ENCODE results near the gene CD44.

GRCh38 chr11:35210876-35211546 lies 72.0 kb downstream of the CD44 start:
- TF ChIP-seq TAF1 (IDR thresholded peaks at IDR 0.05; ENCODE audit: low read depth) (no peak), EGR1 (IDR thresholded peaks at IDR 0.05) (no peak), RAD21 (IDR thresholded peaks at IDR 0.05; ENCODE audit: low read depth) (no peak), YY1 (IDR thresholded peaks at IDR 0.05; ENCODE audit: low read depth) (no peak), REST (IDR thresholded peaks at IDR 0.05; ENCODE audit: low read depth) (no peak), EP300 (IDR thresholded peaks at IDR 0.05; ENCODE audit: borderline replicate concordance) (no peak)

Measured in Ishikawa (cell line).